Measurements from ENCODE around the gene HOXB5. TPM values are rescaled to one million over a fixed set of nuclear protein-coding genes. Genes with fewer than 3 reads are reported as not detected.

HOXB5 gene
- total and polyA plus RNA-seq, 2 experiments from 2014 or later = 0.27 to 4.4 TPM

DNA sequence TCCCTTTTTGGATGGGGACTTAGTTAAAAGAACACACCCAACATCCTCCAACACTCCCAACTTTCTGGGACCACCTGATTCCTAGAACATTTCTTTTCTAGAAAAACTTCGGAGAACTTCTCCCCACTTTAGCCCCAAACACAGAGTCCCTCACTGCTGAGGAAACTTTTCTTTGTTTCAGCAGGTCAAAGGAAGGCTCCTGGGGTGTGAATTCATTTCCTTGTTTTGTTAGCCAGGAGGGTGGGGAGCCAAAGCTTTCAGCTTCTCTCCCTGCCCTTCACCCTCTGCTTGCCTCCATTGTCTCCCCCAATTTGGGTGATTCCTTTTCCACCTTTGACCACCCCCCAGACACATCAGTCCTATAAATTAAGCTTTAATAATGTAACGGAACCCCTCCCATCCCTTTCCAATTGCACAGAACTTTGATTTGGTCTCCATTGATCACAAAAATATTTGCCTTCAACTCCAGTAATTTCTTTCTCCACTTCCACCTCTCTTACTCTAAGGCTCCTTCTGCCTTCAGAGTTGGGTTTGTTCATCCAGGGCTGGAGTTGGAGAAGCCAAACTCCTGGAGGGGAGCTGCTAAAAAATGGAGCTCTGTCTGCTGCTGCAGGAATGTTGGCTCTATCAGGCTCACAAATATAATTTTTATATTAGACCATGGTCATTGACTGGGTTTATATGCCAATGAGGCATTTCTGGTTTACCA, 25.8 kb downstream of the HOXB5 start:
- H3K27ac ChIP-seq = no peak overlapping the region
- no peak for DNase-seq (ENCODE audit: low spot score)
- H3K9me2 ChIP-seq (replicated peaks; ENCODE audit: insufficient read depth) = no peaks in the 10 kb centered on the region
- H3K79me2 ChIP-seq = peaks cover 28% of the 10 kb centered on the region
- peak overlapping the region; percentile 52 for H3K4me2 ChIP-seq
- WGBS (ENCODE audit: low lambda C conversion rate, missing lambda C conversion rate) = 46% methylated on average over 2 of the region's 2 CpGs
- no peak overlapping the region for H3K4me3 ChIP-seq
- no peaks in the 10 kb centered on the region for H4K20me1 ChIP-seq (ENCODE audit: insufficient read depth, poor library complexity, severe bottlenecking)
- no peak overlapping the region for H2AFZ ChIP-seq
- H3K36me3 ChIP-seq (replicated peaks; ENCODE audit: insufficient read depth, low read depth) = no peaks in the 10 kb centered on the region
- TF ChIP-seq EZH2phosphoT487 (IDR thresholded peaks at IDR 0.05; ENCODE audit: low read depth, severe bottlenecking, unreplicated experiment) (no peak), EZH2 (IDR thresholded peaks at IDR 0.05; ENCODE audit: borderline replicate concordance) (no peak)
- TF ChIP-seq, protein P1, sequence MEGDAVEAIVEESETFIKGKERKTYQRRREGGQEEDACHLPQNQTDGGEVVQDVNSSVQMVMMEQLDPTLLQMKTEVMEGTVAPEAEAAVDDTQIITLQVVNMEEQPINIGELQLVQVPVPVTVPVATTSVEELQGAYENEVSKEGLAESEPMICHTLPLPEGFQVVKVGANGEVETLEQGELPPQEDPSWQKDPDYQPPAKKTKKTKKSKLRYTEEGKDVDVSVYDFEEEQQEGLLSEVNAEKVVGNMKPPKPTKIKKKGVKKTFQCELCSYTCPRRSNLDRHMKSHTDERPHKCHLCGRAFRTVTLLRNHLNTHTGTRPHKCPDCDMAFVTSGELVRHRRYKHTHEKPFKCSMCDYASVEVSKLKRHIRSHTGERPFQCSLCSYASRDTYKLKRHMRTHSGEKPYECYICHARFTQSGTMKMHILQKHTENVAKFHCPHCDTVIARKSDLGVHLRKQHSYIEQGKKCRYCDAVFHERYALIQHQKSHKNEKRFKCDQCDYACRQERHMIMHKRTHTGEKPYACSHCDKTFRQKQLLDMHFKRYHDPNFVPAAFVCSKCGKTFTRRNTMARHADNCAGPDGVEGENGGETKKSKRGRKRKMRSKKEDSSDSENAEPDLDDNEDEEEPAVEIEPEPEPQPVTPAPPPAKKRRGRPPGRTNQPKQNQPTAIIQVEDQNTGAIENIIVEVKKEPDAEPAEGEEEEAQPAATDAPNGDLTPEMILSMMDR (IDR thresholded peaks at IDR 0.05; ENCODE audit: poor library complexity) = no peak
- peaks cover 20% of the 10 kb centered on the region for H3K4me1 ChIP-seq (ENCODE audit: insufficient read depth)
- peaks cover 97% of the 10 kb centered on the region for H3K27me3 ChIP-seq
- H3K9me3 ChIP-seq (ENCODE audit: low read depth) = no peaks in the 10 kb centered on the region

DNA sequence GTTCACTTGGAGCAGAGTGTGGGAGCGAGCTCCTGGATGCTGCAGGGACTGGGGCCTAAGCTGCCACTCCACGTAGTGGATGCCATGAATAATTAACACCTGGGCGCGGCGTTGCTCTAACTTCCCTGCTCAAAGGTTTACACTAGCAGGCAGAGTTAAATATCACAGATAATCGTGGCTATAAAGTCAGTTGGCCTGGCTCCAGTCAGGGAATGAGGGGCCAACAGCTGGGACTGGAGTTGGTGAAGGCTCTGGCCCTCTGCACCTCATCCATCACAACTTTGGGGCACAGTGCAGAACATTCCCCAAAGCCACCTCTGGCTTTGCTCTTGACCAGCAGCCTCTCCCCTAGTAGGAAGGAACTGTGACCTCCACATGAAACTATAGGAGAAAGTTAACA, 26.4 kb downstream of the HOXB5 start:
- Histone ChIP-seq H3K9me3 (ENCODE audit: low read depth) (no peaks in the 10 kb centered on the region), H3K36me3 (replicated peaks; ENCODE audit: insufficient read depth, low read depth) (no peaks in the 10 kb centered on the region), H3K4me3 (no peak overlapping the region), H3K27ac (no peak overlapping the region), H3K4me1 (ENCODE audit: insufficient read depth) (peaks cover 22% of the 10 kb centered on the region), H2AFZ (no peak overlapping the region), H3K9me2 (replicated peaks; ENCODE audit: insufficient read depth) (no peaks in the 10 kb centered on the region), H4K20me1 (ENCODE audit: insufficient read depth, poor library complexity, severe bottlenecking) (no peaks in the 10 kb centered on the region), H3K27me3 (peaks cover 97% of the 10 kb centered on the region), H3K79me2 (peaks cover 30% of the 10 kb centered on the region), H3K4me2 (no peak overlapping the region)
- TF ChIP-seq EZH2phosphoT487 (IDR thresholded peaks at IDR 0.05; ENCODE audit: low read depth, severe bottlenecking, unreplicated experiment) (no peak), EZH2 (IDR thresholded peaks at IDR 0.05; ENCODE audit: borderline replicate concordance) (no peak)
- TF ChIP-seq, protein P1 (IDR thresholded peaks at IDR 0.05; ENCODE audit: poor library complexity) = no peak
- DNase-seq (ENCODE audit: low spot score) = no peak
- WGBS (ENCODE audit: low lambda C conversion rate, missing lambda C conversion rate) = 34% methylated on average over 6 of the region's 6 CpGs

DNA sequence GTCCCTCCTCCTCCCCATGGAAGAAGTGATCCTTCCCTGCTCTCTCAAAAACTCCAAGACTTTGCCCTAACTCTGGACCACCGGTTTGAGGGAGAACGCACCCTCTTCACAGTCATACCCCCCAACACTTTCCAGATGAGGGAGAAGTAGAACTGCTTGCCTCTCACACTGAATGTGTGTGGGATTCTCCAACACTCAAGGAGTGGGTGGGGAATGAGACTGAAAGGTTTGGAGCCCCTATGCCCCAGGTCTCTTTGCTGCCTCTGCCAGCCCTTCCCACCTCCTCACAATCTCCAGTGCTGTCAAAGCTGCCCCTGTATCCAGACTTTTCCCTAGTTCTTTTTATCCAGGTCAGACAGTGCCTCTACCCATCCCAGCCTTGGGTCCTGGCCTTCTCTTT, 26.9 kb downstream of the HOXB5 start:
- H3K27ac ChIP-seq = no peak overlapping the region
- TF ChIP-seq EZH2 (IDR thresholded peaks at IDR 0.05; ENCODE audit: borderline replicate concordance) = no peak
- no peak overlapping the region for H3K4me2 ChIP-seq
- no peak for DNase-seq (ENCODE audit: low spot score)
- no peaks in the 10 kb centered on the region for H4K20me1 ChIP-seq (ENCODE audit: insufficient read depth, poor library complexity, severe bottlenecking)
- peaks cover 96% of the 10 kb centered on the region for H3K27me3 ChIP-seq
- H3K4me1 ChIP-seq (ENCODE audit: insufficient read depth) = peaks cover 22% of the 10 kb centered on the region
- WGBS (ENCODE audit: low lambda C conversion rate, missing lambda C conversion rate) = 41% methylated on average over 2 of the region's 2 CpGs
- H3K4me3 ChIP-seq = no peak overlapping the region
- no peaks in the 10 kb centered on the region for H3K9me2 ChIP-seq (replicated peaks; ENCODE audit: insufficient read depth)
- no peak overlapping the region for H2AFZ ChIP-seq
- no peaks in the 10 kb centered on the region for H3K9me3 ChIP-seq (ENCODE audit: low read depth)
- H3K36me3 ChIP-seq (replicated peaks; ENCODE audit: insufficient read depth, low read depth) = no peaks in the 10 kb centered on the region
- peaks cover 33% of the 10 kb centered on the region for H3K79me2 ChIP-seq

DNA sequence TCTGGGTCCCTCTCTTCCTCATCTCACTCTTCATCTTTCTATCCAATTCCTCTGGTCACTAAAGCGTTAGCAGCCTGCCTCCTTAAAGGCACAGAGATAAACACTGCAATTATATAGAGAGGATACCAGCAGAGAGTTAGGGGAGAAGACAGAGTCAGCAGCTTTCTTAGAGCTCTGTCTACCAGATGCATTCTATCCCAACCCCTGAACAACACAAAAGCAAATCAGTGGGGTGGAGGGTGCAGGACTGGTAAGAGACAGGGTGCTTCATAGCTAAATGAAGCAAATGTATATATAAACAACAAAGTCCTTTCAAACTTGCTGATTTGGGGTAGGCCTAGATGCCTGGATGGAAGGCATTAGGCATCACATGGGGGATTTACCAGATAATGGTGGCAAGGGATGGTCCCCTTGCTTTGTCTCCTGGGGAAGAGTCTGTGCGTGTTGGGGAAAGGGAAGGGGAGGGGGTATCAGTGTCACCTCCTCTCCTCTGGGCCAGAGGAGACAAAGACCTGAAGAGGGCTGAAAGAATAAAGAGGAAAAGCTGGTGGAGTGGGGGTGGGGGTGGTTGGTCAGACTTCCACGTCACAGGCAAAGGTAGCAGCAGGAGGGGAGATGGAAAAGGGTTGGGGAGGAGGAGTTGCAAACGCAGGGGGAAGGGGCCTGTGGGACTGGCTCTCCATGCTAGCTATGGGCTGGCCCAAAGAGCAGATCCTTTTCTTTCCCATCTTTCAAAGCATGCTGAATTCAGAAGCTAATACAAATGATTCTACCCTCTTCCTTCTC, 27.5 kb downstream of the HOXB5 start:
- WGBS (ENCODE audit: low lambda C conversion rate, missing lambda C conversion rate) = 63% methylated on average over 2 of the region's 4 CpGs

More for the DNA sequence above, 27.5 kb downstream of the HOXB5 start:
- no peak for DNase-seq (ENCODE audit: low spot score)
- Histone ChIP-seq H3K4me2 (no peak overlapping the region), H3K27ac (no peak overlapping the region), H4K20me1 (ENCODE audit: insufficient read depth, poor library complexity, severe bottlenecking) (no peaks in the 10 kb centered on the region), H3K36me3 (replicated peaks; ENCODE audit: insufficient read depth, low read depth) (no peaks in the 10 kb centered on the region), H2AFZ (no peak overlapping the region), H3K4me3 (no peak overlapping the region), H3K9me2 (replicated peaks; ENCODE audit: insufficient read depth) (no peaks in the 10 kb centered on the region), H3K27me3 (peaks cover 96% of the 10 kb centered on the region), H3K79me2 (peaks cover 38% of the 10 kb centered on the region), H3K9me3 (ENCODE audit: low read depth) (no peaks in the 10 kb centered on the region), H3K4me1 (ENCODE audit: insufficient read depth) (peaks cover 19% of the 10 kb centered on the region)
- TF ChIP-seq, protein P1 (IDR thresholded peaks at IDR 0.05; ENCODE audit: poor library complexity) = no peak
- TF ChIP-seq EZH2phosphoT487 (IDR thresholded peaks at IDR 0.05; ENCODE audit: low read depth, severe bottlenecking, unreplicated experiment) = no peak
- TF ChIP-seq EZH2 (IDR thresholded peaks at IDR 0.05; ENCODE audit: borderline replicate concordance) = no peak
